Ovary (tissue), 3 donors: ENCODE measurements around the gene GNPDA2.

Experiments used
- CTCF ChIP-seq, 3 donors: fragments of 450-650 bp in 2 of 3; fragments of 200-600 bp in 1 of 3; IDR thresholded peaks; one replicate each; pipeline versions ENCODE4 v1.5.1 to v1.8.0; 2016 to 2022; ENCODE audit warnings: antibody characterized with exemption in 3 of 3, mild to moderate bottlenecking in 1 of 3
- EP300 ChIP-seq: sonication (generic); formaldehyde crosslinking; IDR thresholded peaks from one replicate; pipeline ENCODE4 v1.6.1; 2017; ENCODE audit warnings: antibody characterized with exemption
- donor health status: DM: no; HTN: no; CAD: no.

GRCh38 chr4:44661940-44662622, 64.3 kb downstream of the GNPDA2 start:
- TF ChIP-seq CTCF (IDR thresholded peaks at IDR 0.05) (no peak), EP300 (no peak)
